Putamen (tissue), 1 donor: Measurements from ENCODE around the gene IL1RN.
"Not testable (repeated sequence)": the region's sequence is repeated elsewhere in the genome, so short reads cannot be mapped to it uniquely, and the experiment has no call there.

Source experiments
- DNase-seq: peaks from one replicate; pipeline ENCODE4 v3.0.0-alpha.2; 2016; ENCODE audit warnings: low spot score

Gene IL1RN

GRCh38 chr2:113126845-113127645, at the start of gene IL1RN:
Gene IL1RN (plus strand): TSS chr2:113127598. CDS start chr2:113127625, 27 bp downstream.
- DNase-seq = peak; percentile 11

GRCh38 chr2:113077921-113078320, 49.5 kb upstream of the IL1RN start:
- DNase-seq = no peak

GRCh38 chr2:113078350-113078839, 49.0 kb upstream of the IL1RN start:
- no peak for DNase-seq

- no peak for DNase-seq
Observed at GRCh38 chr2:113079131-113079530, 48.3 kb upstream of the IL1RN start.

- no peak for DNase-seq
Observed at GRCh38 chr2:113080134-113080533, 47.3 kb upstream of the IL1RN start.

- DNase-seq = no peak
Observed at GRCh38 chr2:113081488-113082210, 45.7 kb upstream of the IL1RN start.

GRCh38 chr2:113083296-113083695, 44.1 kb upstream of the IL1RN start:
- no peak for DNase-seq

GRCh38 chr2:113084249-113085000, 43.0 kb upstream of the IL1RN start:
- no peak for DNase-seq

GRCh38 chr2:113085542-113085941, 41.9 kb upstream of the IL1RN start:
- no peak for DNase-seq

GRCh38 chr2:113088213-113088992, 39.0 kb upstream of the IL1RN start:
- no peak for DNase-seq

- DNase-seq = no peak
Observed at GRCh38 chr2:113089916-113090315, 37.5 kb upstream of the IL1RN start.

GRCh38 chr2:113091231-113091896, 36.0 kb upstream of the IL1RN start:
- DNase-seq = no peak

GRCh38 chr2:113092864-113093612, 34.4 kb upstream of the IL1RN start:
- DNase-seq = no peak

GRCh38 chr2:113093613-113093977, 33.8 kb upstream of the IL1RN start:
- DNase-seq = no peak

GRCh38 chr2:113096306-113096705, 31.1 kb upstream of the IL1RN start:
- DNase-seq = not testable (repeated sequence)

GRCh38 chr2:113096842-113097618, 30.4 kb upstream of the IL1RN start:
- DNase-seq = not testable (repeated sequence)

GRCh38 chr2:113098041-113098440, 29.4 kb upstream of the IL1RN start:
- no peak for DNase-seq

GRCh38 chr2:113098532-113098931, 28.9 kb upstream of the IL1RN start:
- DNase-seq = no peak

- DNase-seq = no peak
Observed at GRCh38 chr2:113102133-113102532, 25.3 kb upstream of the IL1RN start.

- no peak for DNase-seq
Observed at GRCh38 chr2:113103277-113103676, 24.1 kb upstream of the IL1RN start.
